GM12865 (cell line): ENCODE data around the gene EMC1.
"Not testable (repeated sequence)": the region's sequence is repeated elsewhere in the genome, so short reads cannot be mapped to it uniquely, and the experiment has no call there.

Experiments
- DNase-seq: peaks from one replicate; pipeline ENCODE4 v3.0.0; 2010; ENCODE audit warnings: low read depth
- H3K4me3 ChIP-seq: 2 replicates; pipeline ENCODE4 v1.5.1; 2011; ENCODE audit warnings: mild to moderate bottlenecking, low read depth, low read length, control low read depth
- CTCF ChIP-seq: IDR thresholded peaks from 2 replicates; pipeline ENCODE4 v1.5.1; 2011; ENCODE audit warnings: low read length, control low read depth, low read depth, inconsistent platforms; ENCODE audit not compliant: insufficient read depth; ENCODE audit errors: missing control alignments

EMC1 gene

GRCh38 chr1:19268445-19268844, 17.1 kb upstream of the EMC1 start:
- H3K4me3 ChIP-seq: no peak overlapping the region
- no peak for TF ChIP-seq CTCF

GRCh38 chr1:19262744-19263143, 11.4 kb upstream of the EMC1 start:
- no peak for DNase-seq
- no peak overlapping the region for H3K4me3 ChIP-seq
- no peak for TF ChIP-seq CTCF

More at GRCh38 chr1:19268445-19268844, 17.1 kb upstream of the EMC1 start:
- no peak for DNase-seq

GRCh38 chr1:19262047-19262446, 10.7 kb upstream of the EMC1 start:
- no peak for DNase-seq
- TF ChIP-seq CTCF: no peak
- H3K4me3 ChIP-seq: no peak overlapping the region

- H3K4me3 ChIP-seq: no peak overlapping the region
- DNase-seq: no peak
- no peak for TF ChIP-seq CTCF
Measured at GRCh38 chr1:19260211-19261138, 9.2 kb upstream of the EMC1 start.

- no peak for TF ChIP-seq CTCF
- no peak overlapping the region for H3K4me3 ChIP-seq
- DNase-seq: no peak
Measured at GRCh38 chr1:19258353-19258752, 7.0 kb upstream of the EMC1 start.

- no peak for TF ChIP-seq CTCF
- DNase-seq: no peak
- no peak overlapping the region for H3K4me3 ChIP-seq
Measured at GRCh38 chr1:19257178-19257914, 6.0 kb upstream of the EMC1 start.

- not testable (repeated sequence) for H3K4me3 ChIP-seq, DNase-seq
Measured at GRCh38 chr1:19256301-19256700, 5.0 kb upstream of the EMC1 start.
